Measurements from ENCODE around the gene LPCAT3. TPM values are rescaled to one million over a fixed set of nuclear protein-coding genes. Genes with fewer than 3 reads are reported as not detected.
A peak's percentile ranks its signal among the peaks of the same experiment; 100 is the strongest.

The LPCAT3 gene
- total and polyA plus RNA-seq, 4 donors: 41.9 to 96.5 (median 77.0) TPM

- peak overlapping the region; percentile 26 to 66 for H3K27ac ChIP-seq (ENCODE audit: low read depth in 1 of 2, low read length in 2 of 2)
- whole genome bisulfite sequencing: 62% methylated on average over 7 of the region's 7 CpGs
- peaks cover 0 to 10% (median 2%) of the 10 kb centered on the region in 4 donors for H3K36me3 ChIP-seq (ENCODE audit: control insufficient read depth in 4 of 4, insufficient read depth in 3 of 4, low read depth in 1 of 4, low read length in 3 of 4)
- TF ChIP-seq REST (IDR thresholded peaks at IDR 0.05) (no peak), GABPA (IDR thresholded peaks at IDR 0.05 in 1 of 2, conservative IDR thresholded peaks at IDR 0.05 in 1 of 2) (no peak), RXRA (IDR thresholded peaks at IDR 0.05) (no peak), ATF3 (IDR thresholded peaks at IDR 0.05) (no peak), FOXA2 (IDR thresholded peaks at IDR 0.05) (no peak), CTCF (IDR thresholded peaks at IDR 0.05; ENCODE audit: low read depth, low read length, missing input control) (no peak), TAF1 (conservative IDR thresholded peaks at IDR 0.05) (no peak), FOXA1 (IDR thresholded peaks at IDR 0.05) (no peak), YY1 (IDR thresholded peaks at IDR 0.05) (no peak), JUND (IDR thresholded peaks at IDR 0.05) (no peak), RAD21 (IDR thresholded peaks at IDR 0.05) (no peak), SP1 (IDR thresholded peaks at IDR 0.05) (no peak), ZBTB33 (IDR thresholded peaks at IDR 0.05) (no peak), EGR1 (IDR thresholded peaks at IDR 0.05; ENCODE audit: low read depth in 2 of 2) (no peak), MAX (IDR thresholded peaks at IDR 0.05) (no peak), HNF4G (IDR thresholded peaks at IDR 0.05) (no peak), HNF4A (conservative IDR thresholded peaks at IDR 0.05) (no peak), NR2F2 (IDR thresholded peaks at IDR 0.05) (no peak)
- DNase-seq (ENCODE audit: low spot score): no peak
- no peaks in the 10 kb centered on the region for H3K27me3 ChIP-seq (ENCODE audit: control insufficient read depth in 4 of 4, insufficient read depth in 4 of 4, low read length in 3 of 4)
- H3K9me3 ChIP-seq (ENCODE audit: control insufficient read depth in 4 of 4, low read length in 3 of 4): no peaks in the 10 kb centered on the region
- peaks cover 9 to 55% (median 39%) of the 10 kb centered on the region in 4 donors for H3K4me1 ChIP-seq (ENCODE audit: control insufficient read depth in 4 of 4, insufficient read depth in 4 of 4, low read length in 3 of 4)
- H3K4me3 ChIP-seq (ENCODE audit: low read depth in 1 of 3, low read length in 3 of 3): peak overlapping the region; percentile 66 to 88 (median 78)
- H3K9ac ChIP-seq (ENCODE audit: low read depth in 1 of 2, low read length in 2 of 2): no peak overlapping the region
Observed at GRCh38 chr12:6929466-6930452, 88.5 kb downstream of the LPCAT3 start.

All from liver (tissue), 9 donors.